Measurements from ENCODE around the gene IKZF1.

DNA sequence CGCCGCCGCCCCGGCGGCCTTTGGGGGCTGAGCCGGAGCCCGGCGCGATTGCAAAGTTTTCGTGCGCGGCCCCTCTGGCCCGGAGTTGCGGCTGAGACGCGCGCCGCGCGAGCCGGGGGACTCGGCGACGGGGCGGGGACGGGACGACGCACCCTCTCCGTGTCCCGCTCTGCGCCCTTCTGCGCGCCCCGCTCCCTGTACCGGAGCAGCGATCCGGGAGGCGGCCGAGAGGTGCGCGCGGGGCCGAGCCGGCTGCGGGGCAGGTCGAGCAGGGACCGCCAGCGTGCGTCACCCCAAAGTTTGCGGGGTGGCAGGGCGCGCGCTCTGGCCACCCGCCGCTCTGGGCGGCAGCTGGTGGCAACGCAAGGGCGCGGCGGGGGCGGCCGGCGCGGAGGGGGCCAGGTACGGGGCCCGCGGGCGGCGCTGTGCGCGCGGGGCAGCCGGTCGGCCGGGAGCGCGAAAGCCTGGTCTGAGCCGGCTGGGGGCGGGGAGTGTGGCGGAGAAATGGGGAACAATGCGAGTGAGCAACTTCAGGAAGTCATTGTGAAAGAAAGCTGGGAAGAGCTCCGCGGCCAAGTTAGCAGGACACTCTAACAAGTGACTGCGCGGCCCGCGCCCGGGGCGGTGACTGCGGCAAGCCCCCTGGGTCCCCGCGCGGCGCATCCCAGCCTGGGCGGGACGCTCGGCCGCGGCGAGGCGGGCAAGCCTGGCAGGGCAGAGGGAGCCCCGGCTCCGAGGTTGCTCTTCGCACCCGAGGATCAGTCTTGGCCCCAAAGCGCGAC, at the start of gene IKZF1:
- TF ChIP-seq, protein P1, sequence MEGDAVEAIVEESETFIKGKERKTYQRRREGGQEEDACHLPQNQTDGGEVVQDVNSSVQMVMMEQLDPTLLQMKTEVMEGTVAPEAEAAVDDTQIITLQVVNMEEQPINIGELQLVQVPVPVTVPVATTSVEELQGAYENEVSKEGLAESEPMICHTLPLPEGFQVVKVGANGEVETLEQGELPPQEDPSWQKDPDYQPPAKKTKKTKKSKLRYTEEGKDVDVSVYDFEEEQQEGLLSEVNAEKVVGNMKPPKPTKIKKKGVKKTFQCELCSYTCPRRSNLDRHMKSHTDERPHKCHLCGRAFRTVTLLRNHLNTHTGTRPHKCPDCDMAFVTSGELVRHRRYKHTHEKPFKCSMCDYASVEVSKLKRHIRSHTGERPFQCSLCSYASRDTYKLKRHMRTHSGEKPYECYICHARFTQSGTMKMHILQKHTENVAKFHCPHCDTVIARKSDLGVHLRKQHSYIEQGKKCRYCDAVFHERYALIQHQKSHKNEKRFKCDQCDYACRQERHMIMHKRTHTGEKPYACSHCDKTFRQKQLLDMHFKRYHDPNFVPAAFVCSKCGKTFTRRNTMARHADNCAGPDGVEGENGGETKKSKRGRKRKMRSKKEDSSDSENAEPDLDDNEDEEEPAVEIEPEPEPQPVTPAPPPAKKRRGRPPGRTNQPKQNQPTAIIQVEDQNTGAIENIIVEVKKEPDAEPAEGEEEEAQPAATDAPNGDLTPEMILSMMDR (IDR thresholded peaks at IDR 0.05) = peak in 3 of 6 experiments; percentile 6 to 25 (median 15)
- peak in 2 of 4 donors; percentile 38 to 76 for TF ChIP-seq POLR2A (IDR thresholded peaks at IDR 0.05)
- TF ChIP-seq EP300 (IDR thresholded peaks at IDR 0.05) = no peak
